GM12878 (cell line): ENCODE measurements around the gene HSD17B4. TPM values are rescaled to one million over a fixed set of nuclear protein-coding genes. Genes with fewer than 3 reads are reported as not detected.
"Not testable (repeated sequence)": the region's sequence is repeated elsewhere in the genome, so short reads cannot be mapped to it uniquely, and the experiment has no call there.

ENCODE experiments used
- ATAC-seq: fragments of 200-7000 bp; cut with Tn5 transposase; 3 replicates; pipeline ENCODE4 v1.9.1; 2020; ENCODE audit warnings: mild to moderate bottlenecking, moderate library complexity
- BruUV-seq: library from RNA; stranded (reverse); fragments of 400-500 nt; replicated peaks from 2 replicates; lab custom pipeline; 2021; lab: Mats Ljungman, UMichigan
- CTCF ChIA-PET: fragments of 300-600 bp; sonication (Branson Sonifier 250); formaldehyde crosslinking; extraction: SDS; loops from one replicate; lab custom pipeline; 2021; ENCODE audit warnings: inconsistent platforms; lab: Yijun Ruan, JAX
- POLR2A ChIA-PET: fragments of 350-600 bp; formaldehyde crosslinking; extraction: SDS; loops from one replicate; lab custom pipeline; 2021; ENCODE audit warnings: inconsistent platforms; lab: Charles Lee
- RAD21 ChIA-PET: fragments of 300-600 bp; sonication (Branson Sonifier 250); formaldehyde crosslinking; loops from one replicate; lab custom pipeline; 2023; ENCODE audit warnings: antibody characterized with exemption; ENCODE audit not compliant: unreplicated experiment; lab: Charles Lee
- SMC1A ChIA-PET: fragments of 300-600 bp; sonication (Branson Sonifier 250); formaldehyde crosslinking; loops from one replicate; lab custom pipeline; 2023; ENCODE audit not compliant: unreplicated experiment, uncharacterized antibody; lab: Charles Lee
- DNase-seq: peaks from one replicate; pipeline ENCODE4 v3.0.0-alpha.2; 2011; ENCODE audit warnings: low read depth, low spot score
- FAIRE-seq: peaks from 3 replicates; lab custom pipeline; 2011; peaks lifted over from hg19 to GRCh38; lab: Jason Lieb, UNC
- H2AFZ ChIP-seq: 2 replicates; pipeline ENCODE4 v1.6.0; 2011; ENCODE audit warnings: low read depth, low read length, control low read depth; ENCODE audit not compliant: control insufficient read depth
- H3K27ac ChIP-seq: 2 replicates; pipeline ENCODE4 v1.5.1; 2011; ENCODE audit warnings: control low read depth; ENCODE audit not compliant: control insufficient read depth, insufficient read depth
- H3K27me3 ChIP-seq, 2 experiments: replicated peaks in 1 of 2; 2 replicates each; pipeline versions ENCODE4 v1.6.0 to v1.6.1; 2011; ENCODE audit warnings: low read length in 1 of 2; ENCODE audit not compliant: control insufficient read depth in 2 of 2, insufficient read depth in 2 of 2
- H3K36me3 ChIP-seq, 2 experiments: 2 replicates each; pipeline ENCODE4 v1.5.1; 2011; ENCODE audit warnings: low read length in 1 of 2; ENCODE audit not compliant: control insufficient read depth in 2 of 2, insufficient read depth in 2 of 2
- H3K4me1 ChIP-seq: 2 replicates; pipeline ENCODE4 v1.6.1; 2011; ENCODE audit warnings: mild to moderate bottlenecking, low read length, moderate library complexity, mixed read lengths; ENCODE audit not compliant: control insufficient read depth, insufficient read depth
- H3K4me2 ChIP-seq: 2 replicates; pipeline ENCODE4 v1.6.0; 2011; ENCODE audit warnings: control low read depth; ENCODE audit not compliant: control insufficient read depth, insufficient read depth
- H3K4me3 ChIP-seq: fragments of 200-600 bp; sonication (generic); 2 replicates; pipeline ENCODE4 v1.5.1; 2016
- H3K79me2 ChIP-seq: 2 replicates; pipeline ENCODE4 v1.6.0; 2011; ENCODE audit warnings: low read length; ENCODE audit not compliant: control insufficient read depth, insufficient read depth
- H3K9ac ChIP-seq: 2 replicates; pipeline ENCODE4 v1.8.0; 2011; ENCODE audit warnings: low read length, control low read depth, mixed read lengths; ENCODE audit not compliant: control insufficient read depth, insufficient read depth
- H3K9me3 ChIP-seq: replicated peaks from 3 replicates; pipeline ENCODE4 v1.5.1; 2011; ENCODE audit warnings: mild to moderate bottlenecking, low read length; ENCODE audit not compliant: control insufficient read depth, insufficient read depth
- H4K20me1 ChIP-seq: 2 replicates; pipeline ENCODE4 v1.6.0; 2011; ENCODE audit not compliant: control insufficient read depth, insufficient read depth
- WGBS: methylation state at CpG from one replicate; pipeline ENCODE4 v1.1.6; 2016; ENCODE audit warnings: low lambda C conversion rate; ENCODE audit not compliant: insufficient replicate concordance, insufficient coverage; ENCODE audit errors: missing lambda C conversion rate; 5-methylcytosine and 5-hydroxymethylcytosine counted together
- in situ Hi-C: fragments of 300-500 bp; cut with MboI; formaldehyde crosslinking; loops from 9 replicates; pipeline ENCODE4 v1.14.3; 2018; ENCODE audit warnings: mixed read lengths
- intact Hi-C: fragments of 100-400 bp; cut with micrococcal nuclease; formaldehyde crosslinking; loops from one replicate; pipeline ENCODE4 v1.14.2; 2022; ENCODE audit not compliant: unreplicated experiment
- polyA plus RNA-seq, 11 experiments: library from polyadenylated mRNA; depleted of rRNA in 4 of 11; unstranded in 6 of 11; stranded (reverse) in 5 of 11; fragments of >200 nt; fragmentation: Nextera tagmentation in 4 of 11; fragmentation: Illumina TruSeq in 1 of 11; extraction: Ambion mirVana in 4 of 11; extraction: Trizol in 1 of 11; gene quantifications; 1 replicate in 1 of 11; 2 replicates in 10 of 11; pipeline versions ENCODE4 v1.2.1 to v1.2.3, GENCODE V29; 2011 to 2016; ENCODE audit warnings: inconsistent platforms in 2 of 11, missing spikeins in 2 of 11, low read depth in 1 of 11
- total RNA-seq, 4 experiments: library from RNA; depleted of rRNA in 3 of 4; stranded (reverse); fragments of >200 nt in 3 of 4; fragmentation: Illumina TruSeq in 1 of 4; extraction: Trizol in 1 of 4; gene quantifications; 2 replicates each; pipeline versions ENCODE4 v1.2.1 to v1.2.3, GENCODE V29; 2013 to 2021

Gene HSD17B4
- total and polyA plus RNA-seq, 10 of the 15 experiments (the other 5 are each of a cell fraction or from before 2014, with no cell fraction given) = 38.6 to 125 (median 93.0) TPM

- FAIRE-seq, BruUV-seq, POLR2A ChIA-PET, H3K4me1 ChIP-seq, in situ Hi-C loops, intact Hi-C loops, H3K36me3 ChIP-seq, H4K20me1 ChIP-seq, DNase-seq, H3K79me2 ChIP-seq, H3K9me3 ChIP-seq, SMC1A ChIA-PET, H3K4me2 ChIP-seq, ATAC-seq, H3K9ac ChIP-seq, H3K27me3 ChIP-seq, H2AFZ ChIP-seq, H3K4me3 ChIP-seq, H3K27ac ChIP-seq, RAD21 ChIA-PET: not testable (repeated sequence)
- 37% methylated on average over 3 of the region's 3 CpGs for WGBS
- CTCF ChIA-PET = interaction anchor here (1.6 kb wide), 1 partner anchor 14 kb away, joined by 6 read pairs; no protein-coding TSS in a partner anchor
These were observed 14.3 kb upstream of the HSD17B4 start for GRCh38 chr5:119437785-119438586.

- RAD21 ChIA-PET, H3K27ac ChIP-seq, H3K4me1 ChIP-seq, DNase-seq, H4K20me1 ChIP-seq, BruUV-seq, H3K27me3 ChIP-seq, H3K9me3 ChIP-seq, intact Hi-C loops, H3K4me2 ChIP-seq, POLR2A ChIA-PET, H3K9ac ChIP-seq, H2AFZ ChIP-seq, H3K79me2 ChIP-seq, H3K4me3 ChIP-seq, ATAC-seq, SMC1A ChIA-PET, H3K36me3 ChIP-seq, FAIRE-seq, in situ Hi-C loops: not testable (repeated sequence)
- WGBS = 0% methylated on average over 1 of the region's 1 CpG
- CTCF ChIA-PET = interaction anchor here (1.6 kb wide), 2 partner anchors 15 kb away, joined by 4 to 6 read pairs; no protein-coding TSS in a partner anchor
These were observed 13.7 kb upstream of the HSD17B4 start for GRCh38 chr5:119438587-119438917.
